HepG2 (cell line): ENCODE results near the gene IP6K1. TPM values are rescaled to one million over a fixed set of nuclear protein-coding genes. Genes with fewer than 3 reads are reported as not detected.

ENCODE experiments used
- EED ChIP-seq: sonication (generic); formaldehyde crosslinking; IDR thresholded peaks from 2 replicates; pipeline ENCODE4 v1.5.0; 2020; ENCODE audit warnings: mild to moderate bottlenecking, missing genetic modification reagents
- HNF4G ChIP-seq, 2 experiments: sonication (generic) in 1 of 2; formaldehyde crosslinking in 1 of 2; IDR thresholded peaks; 2 replicates each; pipeline versions ENCODE4 v1.4.0 to v1.6.1; 2011 to 2020; ENCODE audit warnings: borderline replicate concordance in 2 of 2, low read depth in 2 of 2, mild to moderate bottlenecking in 2 of 2, low read length in 1 of 2, missing genetic modification reagents in 1 of 2, moderate library complexity in 1 of 2
- HNRNPH1 ChIP-seq: fragments of 200-400 bp; formaldehyde crosslinking; optimal IDR thresholded peaks from 2 replicates; pipeline ENCODE3; 2017; ENCODE audit warnings: mild to moderate bottlenecking, low read depth, low read length
- MTF1 ChIP-seq: sonication (generic); formaldehyde crosslinking; IDR thresholded peaks from 2 replicates; pipeline ENCODE4 v1.5.0; 2020; ENCODE audit warnings: missing genetic modification reagents
- PHF5A ChIP-seq: IDR thresholded peaks from one replicate; pipeline ENCODE4 v1.6.1; 2018; ENCODE audit warnings: low read depth, missing genetic modification reagents; ENCODE audit not compliant: unreplicated experiment
- PRMT3 ChIP-seq: sonication (generic); formaldehyde crosslinking; IDR thresholded peaks from 2 replicates; pipeline ENCODE4 v1.8.1; 2022; ENCODE audit warnings: low read depth, mild to moderate bottlenecking, moderate library complexity, missing genetic modification reagents, borderline replicate concordance
- REXO4 ChIP-seq: sonication (generic); formaldehyde crosslinking; IDR thresholded peaks from 2 replicates; pipeline ENCODE4 v1.8.0; 2022; ENCODE audit warnings: missing genetic modification reagents, mild to moderate bottlenecking, borderline replicate concordance
- SAP130 ChIP-seq: IDR thresholded peaks from 2 replicates; pipeline ENCODE4 v1.6.1; 2016; ENCODE audit warnings: low read depth
- SRF ChIP-seq: IDR thresholded peaks from 2 replicates; pipeline ENCODE4 v1.6.1; 2011; ENCODE audit warnings: mild to moderate bottlenecking, low read depth, low read length, moderate library complexity
- ZNF33B ChIP-seq: sonication (generic); formaldehyde crosslinking; IDR thresholded peaks from 2 replicates; pipeline ENCODE4 v1.5.1; 2020; ENCODE audit warnings: mild to moderate bottlenecking, missing genetic modification reagents
- ZNF746 ChIP-seq: sonication (generic); formaldehyde crosslinking; IDR thresholded peaks from 2 replicates; pipeline ENCODE4 v1.8.0; 2022; ENCODE audit warnings: mild to moderate bottlenecking, missing genetic modification reagents
- polyA plus RNA-seq, 8 experiments: library from polyadenylated mRNA; depleted of rRNA in 3 of 8; stranded (reverse) in 7 of 8; unstranded in 1 of 8; fragments of >200 nt; fragmentation: Illumina TruSeq in 4 of 8; extraction: Trizol in 4 of 8; gene quantifications; 2 replicates each; pipeline versions ENCODE4 v1.2.1 to v1.2.3, GENCODE V29; 2011 to 2016; ENCODE audit warnings: low read depth in 4 of 8, missing spikeins in 1 of 8, mixed read lengths in 1 of 8; ENCODE audit not compliant: insufficient read depth in 1 of 8
- total RNA-seq, 5 experiments: library from RNA; depleted of rRNA; stranded (reverse); fragments of >200 nt; fragmentation: Illumina TruSeq; extraction: Trizol; gene quantifications; 2 replicates each; pipeline ENCODE4 v1.2.3, GENCODE V29; 2016; ENCODE audit warnings: low read depth in 1 of 5
- TF ChIP-seq, protein P1 (sequence below), 2 experiments: sonication (generic) in 1 of 2; formaldehyde crosslinking in 1 of 2; IDR thresholded peaks; 2 replicates each; pipeline versions ENCODE4 v1.4.0 to v1.6.1; 2016 to 2020; ENCODE audit warnings: borderline replicate concordance in 1 of 2, low read depth in 1 of 2, mild to moderate bottlenecking in 1 of 2, missing genetic modification reagents in 1 of 2
- TF ChIP-seq, protein P2 (sequence below): sonication (generic); formaldehyde crosslinking; IDR thresholded peaks from 2 replicates; pipeline ENCODE4 v1.5.0; 2020; ENCODE audit warnings: mild to moderate bottlenecking, missing genetic modification reagents
- TF ChIP-seq, protein P3 (sequence below): sonication (generic); formaldehyde crosslinking; IDR thresholded peaks from 2 replicates; pipeline ENCODE4 v1.9.0; 2021; ENCODE audit warnings: mild to moderate bottlenecking, missing genetic modification reagents

Gene IP6K1
- total and polyA plus RNA-seq, 2 of the 13 experiments (the other 11 are each of a cell fraction or from before 2014, with no cell fraction given), result 17.7 to 29.7 TPM

DNA sequence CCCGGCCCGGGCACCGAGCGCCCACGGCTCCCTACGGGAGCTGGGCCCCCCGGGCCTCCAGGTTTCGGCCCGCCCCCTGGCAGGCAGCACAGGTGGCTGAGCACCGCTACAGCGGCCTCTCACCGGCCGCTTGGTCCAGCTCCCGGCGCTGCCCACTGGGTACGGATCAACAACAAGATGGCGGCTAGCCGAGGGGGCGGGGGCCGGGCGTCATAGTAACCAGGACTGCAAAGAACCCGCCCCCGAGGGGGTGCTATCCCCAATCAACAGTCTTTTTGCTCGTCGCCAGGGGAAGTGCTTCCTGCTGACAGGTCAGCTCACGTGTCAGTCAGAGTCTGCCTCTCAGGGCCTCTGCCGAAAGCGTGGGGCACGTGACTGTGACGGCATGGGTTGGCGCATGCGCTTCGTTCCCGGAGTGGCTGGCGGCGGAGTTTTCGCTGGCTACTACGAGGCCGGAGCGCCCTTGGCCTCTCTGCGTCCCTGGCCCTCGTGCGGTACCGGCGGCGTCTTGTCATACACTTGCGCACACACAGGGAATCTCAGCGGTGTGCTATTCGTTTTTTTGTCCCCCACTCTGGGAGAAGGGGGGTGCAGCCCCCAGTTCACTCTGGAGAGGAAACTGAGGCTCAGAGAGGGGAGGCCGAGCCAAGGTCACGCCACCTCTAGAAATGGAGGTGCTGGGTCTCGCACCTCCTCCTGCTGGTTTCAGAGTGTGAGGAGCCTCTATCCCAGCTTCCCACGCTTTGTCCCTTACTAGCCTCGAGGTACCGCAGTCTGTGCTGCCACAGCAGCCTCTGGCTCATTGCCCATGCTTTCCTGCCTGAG is at the start of gene IP6K1 (continued):
- TF ChIP-seq, protein P1, sequence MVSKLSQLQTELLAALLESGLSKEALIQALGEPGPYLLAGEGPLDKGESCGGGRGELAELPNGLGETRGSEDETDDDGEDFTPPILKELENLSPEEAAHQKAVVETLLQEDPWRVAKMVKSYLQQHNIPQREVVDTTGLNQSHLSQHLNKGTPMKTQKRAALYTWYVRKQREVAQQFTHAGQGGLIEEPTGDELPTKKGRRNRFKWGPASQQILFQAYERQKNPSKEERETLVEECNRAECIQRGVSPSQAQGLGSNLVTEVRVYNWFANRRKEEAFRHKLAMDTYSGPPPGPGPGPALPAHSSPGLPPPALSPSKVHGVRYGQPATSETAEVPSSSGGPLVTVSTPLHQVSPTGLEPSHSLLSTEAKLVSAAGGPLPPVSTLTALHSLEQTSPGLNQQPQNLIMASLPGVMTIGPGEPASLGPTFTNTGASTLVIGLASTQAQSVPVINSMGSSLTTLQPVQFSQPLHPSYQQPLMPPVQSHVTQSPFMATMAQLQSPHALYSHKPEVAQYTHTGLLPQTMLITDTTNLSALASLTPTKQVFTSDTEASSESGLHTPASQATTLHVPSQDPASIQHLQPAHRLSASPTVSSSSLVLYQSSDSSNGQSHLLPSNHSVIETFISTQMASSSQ (IDR thresholded peaks at IDR 0.05; ENCODE audit: low read depth), result no peak
- TF ChIP-seq, protein P1 (CRISPR knock-in tag; IDR thresholded peaks at IDR 0.05; ENCODE audit: borderline replicate concordance), result 0 out of 2 replicates have a peak, but pooled peaks have one; percentile 27
- TF ChIP-seq REXO4 (CRISPR knock-in tag), result 0 out of 2 replicates have a peak, but pooled peaks have one; percentile 50
- peak; percentile 81 for TF ChIP-seq SAP130 (CRISPR knock-in tag)
- TF ChIP-seq, protein P2, sequence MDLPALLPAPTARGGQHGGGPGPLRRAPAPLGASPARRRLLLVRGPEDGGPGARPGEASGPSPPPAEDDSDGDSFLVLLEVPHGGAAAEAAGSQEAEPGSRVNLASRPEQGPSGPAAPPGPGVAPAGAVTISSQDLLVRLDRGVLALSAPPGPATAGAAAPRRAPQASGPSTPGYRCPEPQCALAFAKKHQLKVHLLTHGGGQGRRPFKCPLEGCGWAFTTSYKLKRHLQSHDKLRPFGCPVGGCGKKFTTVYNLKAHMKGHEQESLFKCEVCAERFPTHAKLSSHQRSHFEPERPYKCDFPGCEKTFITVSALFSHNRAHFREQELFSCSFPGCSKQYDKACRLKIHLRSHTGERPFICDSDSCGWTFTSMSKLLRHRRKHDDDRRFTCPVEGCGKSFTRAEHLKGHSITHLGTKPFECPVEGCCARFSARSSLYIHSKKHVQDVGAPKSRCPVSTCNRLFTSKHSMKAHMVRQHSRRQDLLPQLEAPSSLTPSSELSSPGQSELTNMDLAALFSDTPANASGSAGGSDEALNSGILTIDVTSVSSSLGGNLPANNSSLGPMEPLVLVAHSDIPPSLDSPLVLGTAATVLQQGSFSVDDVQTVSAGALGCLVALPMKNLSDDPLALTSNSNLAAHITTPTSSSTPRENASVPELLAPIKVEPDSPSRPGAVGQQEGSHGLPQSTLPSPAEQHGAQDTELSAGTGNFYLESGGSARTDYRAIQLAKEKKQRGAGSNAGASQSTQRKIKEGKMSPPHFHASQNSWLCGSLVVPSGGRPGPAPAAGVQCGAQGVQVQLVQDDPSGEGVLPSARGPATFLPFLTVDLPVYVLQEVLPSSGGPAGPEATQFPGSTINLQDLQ (CRISPR knock-in tag), result no peak
- TF ChIP-seq ZNF33B (CRISPR knock-in tag), result 0 out of 2 replicates have a peak, but pooled peaks have one; percentile 19
- TF ChIP-seq PHF5A, result no peak
- no peak for TF ChIP-seq ZNF746 (CRISPR knock-in tag)
- TF ChIP-seq EED (CRISPR knock-in tag), result no peak
- no peak for TF ChIP-seq HNRNPH1
- TF ChIP-seq PRMT3 (CRISPR knock-in tag), result no peak
- TF ChIP-seq SRF, result no peak
- TF ChIP-seq, protein P3, sequence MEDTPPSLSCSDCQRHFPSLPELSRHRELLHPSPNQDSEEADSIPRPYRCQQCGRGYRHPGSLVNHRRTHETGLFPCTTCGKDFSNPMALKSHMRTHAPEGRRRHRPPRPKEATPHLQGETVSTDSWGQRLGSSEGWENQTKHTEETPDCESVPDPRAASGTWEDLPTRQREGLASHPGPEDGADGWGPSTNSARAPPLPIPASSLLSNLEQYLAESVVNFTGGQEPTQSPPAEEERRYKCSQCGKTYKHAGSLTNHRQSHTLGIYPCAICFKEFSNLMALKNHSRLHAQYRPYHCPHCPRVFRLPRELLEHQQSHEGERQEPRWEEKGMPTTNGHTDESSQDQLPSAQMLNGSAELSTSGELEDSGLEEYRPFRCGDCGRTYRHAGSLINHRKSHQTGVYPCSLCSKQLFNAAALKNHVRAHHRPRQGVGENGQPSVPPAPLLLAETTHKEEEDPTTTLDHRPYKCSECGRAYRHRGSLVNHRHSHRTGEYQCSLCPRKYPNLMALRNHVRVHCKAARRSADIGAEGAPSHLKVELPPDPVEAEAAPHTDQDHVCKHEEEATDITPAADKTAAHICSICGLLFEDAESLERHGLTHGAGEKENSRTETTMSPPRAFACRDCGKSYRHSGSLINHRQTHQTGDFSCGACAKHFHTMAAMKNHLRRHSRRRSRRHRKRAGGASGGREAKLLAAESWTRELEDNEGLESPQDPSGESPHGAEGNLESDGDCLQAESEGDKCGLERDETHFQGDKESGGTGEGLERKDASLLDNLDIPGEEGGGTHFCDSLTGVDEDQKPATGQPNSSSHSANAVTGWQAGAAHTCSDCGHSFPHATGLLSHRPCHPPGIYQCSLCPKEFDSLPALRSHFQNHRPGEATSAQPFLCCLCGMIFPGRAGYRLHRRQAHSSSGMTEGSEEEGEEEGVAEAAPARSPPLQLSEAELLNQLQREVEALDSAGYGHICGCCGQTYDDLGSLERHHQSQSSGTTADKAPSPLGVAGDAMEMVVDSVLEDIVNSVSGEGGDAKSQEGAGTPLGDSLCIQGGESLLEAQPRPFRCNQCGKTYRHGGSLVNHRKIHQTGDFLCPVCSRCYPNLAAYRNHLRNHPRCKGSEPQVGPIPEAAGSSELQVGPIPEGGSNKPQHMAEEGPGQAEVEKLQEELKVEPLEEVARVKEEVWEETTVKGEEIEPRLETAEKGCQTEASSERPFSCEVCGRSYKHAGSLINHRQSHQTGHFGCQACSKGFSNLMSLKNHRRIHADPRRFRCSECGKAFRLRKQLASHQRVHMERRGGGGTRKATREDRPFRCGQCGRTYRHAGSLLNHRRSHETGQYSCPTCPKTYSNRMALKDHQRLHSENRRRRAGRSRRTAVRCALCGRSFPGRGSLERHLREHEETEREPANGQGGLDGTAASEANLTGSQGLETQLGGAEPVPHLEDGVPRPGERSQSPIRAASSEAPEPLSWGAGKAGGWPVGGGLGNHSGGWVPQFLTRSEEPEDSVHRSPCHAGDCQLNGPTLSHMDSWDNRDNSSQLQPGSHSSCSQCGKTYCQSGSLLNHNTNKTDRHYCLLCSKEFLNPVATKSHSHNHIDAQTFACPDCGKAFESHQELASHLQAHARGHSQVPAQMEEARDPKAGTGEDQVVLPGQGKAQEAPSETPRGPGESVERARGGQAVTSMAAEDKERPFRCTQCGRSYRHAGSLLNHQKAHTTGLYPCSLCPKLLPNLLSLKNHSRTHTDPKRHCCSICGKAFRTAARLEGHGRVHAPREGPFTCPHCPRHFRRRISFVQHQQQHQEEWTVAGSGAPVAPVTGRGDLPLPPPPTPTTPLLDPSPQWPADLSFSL (CRISPR knock-in tag), result no peak
- TF ChIP-seq MTF1 (CRISPR knock-in tag), result no peak
- no peak for TF ChIP-seq HNF4G (IDR thresholded peaks at IDR 0.05; ENCODE audit: borderline replicate concordance, low read depth, low read length)
- TF ChIP-seq HNF4G (CRISPR knock-in tag; IDR thresholded peaks at IDR 0.05; ENCODE audit: borderline replicate concordance, low read depth), result no peak
